ENCODE measurements around the gene BAZ2A.

Gene BAZ2A

GRCh38 chr12:56634837-56635791, 5.0 kb upstream of the BAZ2A start:
- peak; percentile 48 to 76 (median 50) for DNase-seq

DNA sequence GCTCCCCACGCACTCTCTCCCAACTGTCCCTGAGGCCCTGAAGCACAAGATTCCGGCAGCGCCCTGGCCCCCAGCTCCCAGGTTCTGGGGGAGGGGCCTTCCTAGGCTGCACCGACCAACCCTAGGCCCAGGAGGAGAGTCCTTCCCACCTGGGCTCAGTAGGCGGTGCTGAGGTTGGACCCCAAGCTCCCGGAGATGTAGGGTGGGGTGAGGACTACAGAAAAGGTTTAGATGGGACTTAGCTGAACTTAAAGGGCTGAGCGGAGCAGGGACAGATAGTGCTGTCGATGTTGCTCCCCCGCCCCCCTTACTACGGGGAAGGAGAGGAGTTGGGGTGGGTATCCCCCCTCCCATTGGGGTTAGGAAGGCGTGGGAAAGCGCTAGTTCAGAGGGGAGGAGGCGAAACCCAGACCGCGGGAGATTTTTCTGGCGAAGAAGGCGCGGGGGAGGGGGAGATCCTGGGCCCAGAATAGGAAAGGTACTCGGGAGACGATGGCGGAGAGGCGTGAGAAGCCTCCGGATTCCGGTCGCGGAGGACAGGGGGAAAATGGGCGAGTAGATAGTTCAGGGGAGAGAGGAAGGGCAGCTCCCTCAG, 4.2 kb upstream of the BAZ2A start:
- DNase-seq: peak; percentile 51 to 80 (median 56)

DNA sequence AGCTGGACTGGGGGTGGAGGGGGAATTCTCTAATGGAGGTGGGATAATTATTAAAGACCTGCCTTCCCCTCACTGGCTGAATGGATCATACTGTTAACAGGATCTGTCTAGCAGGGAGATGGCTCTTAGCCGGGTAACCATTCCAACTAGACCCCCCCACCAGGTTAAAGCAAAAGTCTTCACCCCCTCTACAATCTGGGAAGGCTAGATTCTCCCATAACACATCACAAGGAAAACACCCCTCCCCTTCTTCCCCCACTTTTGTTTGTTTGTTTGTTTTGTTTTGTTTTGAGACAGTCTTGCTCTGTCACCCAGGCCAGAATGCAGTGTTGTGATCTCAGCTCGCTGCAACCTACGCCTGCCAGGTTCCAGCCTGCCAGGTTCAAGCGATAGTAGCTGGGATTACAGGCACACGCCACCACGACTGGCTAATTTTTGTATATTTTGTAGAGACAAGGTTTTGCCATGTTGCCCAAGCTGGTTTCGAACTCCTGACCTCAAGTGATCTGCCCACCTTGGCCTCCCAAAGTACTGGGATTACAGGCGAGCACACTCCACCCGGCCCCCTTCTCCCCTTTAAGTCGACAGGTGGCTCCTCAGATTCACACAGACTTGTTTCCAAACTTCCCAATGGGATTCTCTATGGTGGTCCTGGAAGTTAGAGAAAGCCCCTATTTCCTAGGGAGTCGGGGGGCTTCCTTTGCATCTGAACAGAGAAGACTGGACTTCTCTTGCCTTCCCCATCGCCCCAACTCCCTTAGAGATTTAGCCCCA, 3.5 kb upstream of the BAZ2A start:
- DNase-seq: no peak

GRCh38 chr12:56632701-56633467, 2.8 kb upstream of the BAZ2A start:
- DNase-seq: no peak

GRCh38 chr12:56631790-56632700, 1.9 kb upstream of the BAZ2A start:
- peak; percentile 70 to 84 (median 76) for DNase-seq

- peak; percentile 78 to 92 (median 78) for DNase-seq
These were observed 507 bp downstream of the BAZ2A start for GRCh38 chr12:56629459-56630179.

GRCh38 chr12:56628671-56629458, 1.3 kb downstream of the BAZ2A start:
- peak; percentile 80 to 95 (median 86) for DNase-seq

- DNase-seq: peak in 1 of 3 donors; percentile 32
These were observed 3.4 kb downstream of the BAZ2A start for GRCh38 chr12:56626701-56627100.

GRCh38 chr12:56622535-56622934, 7.6 kb downstream of the BAZ2A start:
- no peak for DNase-seq

GRCh38 chr12:56616925-56617324, 13.2 kb downstream of the BAZ2A start:
- no peak for DNase-seq

GRCh38 chr12:56616244-56616643, 13.9 kb downstream of the BAZ2A start:
- DNase-seq: no peak

DNA sequence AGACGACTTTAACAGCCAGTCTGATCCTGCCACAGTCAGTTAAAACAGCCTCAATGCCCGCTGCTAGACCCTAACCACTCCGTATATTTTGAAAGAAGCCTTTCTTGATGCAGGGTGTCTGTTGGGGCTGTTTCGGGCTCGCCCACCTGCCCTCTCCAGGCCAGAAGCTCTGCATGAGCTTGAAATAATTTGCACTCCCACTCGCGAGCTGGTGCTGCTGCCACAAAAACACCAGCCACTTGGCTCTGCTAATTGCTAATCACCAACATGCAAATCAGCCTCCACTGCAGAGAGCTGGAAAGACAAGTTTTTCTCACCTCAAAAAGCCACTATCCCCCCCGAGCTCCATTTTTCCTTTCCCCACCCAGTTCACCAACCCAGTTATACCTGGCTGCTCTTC, 15.5 kb downstream of the BAZ2A start:
- no peak for DNase-seq

- no peak for DNase-seq
These were observed 25.8 kb downstream of the BAZ2A start for GRCh38 chr12:56604355-56604754.

GRCh38 chr12:56602239-56602638, 27.9 kb downstream of the BAZ2A start:
- no peak for DNase-seq

- DNase-seq: peak in 2 of 3 donors; percentile 13 to 39
These were observed 28.6 kb downstream of the BAZ2A start for GRCh38 chr12:56601503-56601902.

GRCh38 chr12:56600753-56601152, 29.4 kb downstream of the BAZ2A start:
- DNase-seq: no peak

- DNase-seq: no peak
These were observed 30.3 kb downstream of the BAZ2A start for GRCh38 chr12:56599797-56600196.

- no peak for DNase-seq
These were observed 31.1 kb downstream of the BAZ2A start for GRCh38 chr12:56599041-56599440.

DNA sequence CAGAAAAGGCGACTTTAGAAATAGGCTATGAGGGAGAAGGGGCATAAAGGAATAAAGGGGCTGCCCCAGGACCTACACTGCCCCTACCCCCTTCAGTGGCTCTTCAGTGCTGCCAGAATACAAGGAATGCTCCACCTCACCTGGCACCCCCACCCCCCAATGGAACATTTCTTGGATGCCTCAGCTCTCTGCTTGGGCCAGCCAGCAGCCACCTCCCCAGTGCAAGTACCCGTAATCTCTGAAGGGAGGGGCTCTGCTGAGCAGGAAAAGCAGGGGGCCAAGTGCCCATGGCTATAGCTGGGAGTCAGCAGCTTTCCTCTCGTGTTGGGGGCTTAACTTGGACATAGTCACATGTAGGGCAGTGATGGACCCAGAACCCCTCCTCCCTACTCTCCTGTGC, 33.3 kb downstream of the BAZ2A start:
- DNase-seq: no peak
